ENCODE data around the gene RNF225.

- TF ChIP-seq CTCF (IDR thresholded peaks at IDR 0.05 in 4 of 5, conservative IDR thresholded peaks at IDR 0.05 in 1 of 5) (no peak), POLR2A (IDR thresholded peaks at IDR 0.05) (no peak)
These were observed 7.9 kb upstream of the RNF225 start for GRCh38 chr19:58387338-58388174.
